Stomach (tissue), 9 donors: ENCODE measurements around the gene BOK. TPM values are rescaled to one million over a fixed set of nuclear protein-coding genes. Genes with fewer than 3 reads are reported as not detected.
"Not testable (repeated sequence)": the region's sequence is repeated elsewhere in the genome, so short reads cannot be mapped to it uniquely, and the experiment has no call there.

ENCODE experiments used
- DNase-seq, 2 donors: peaks; one replicate each; pipeline versions ENCODE4 v3.0.0 to v3.0.0-alpha.2; 2013 to 2019
- H3K27ac ChIP-seq, 5 donors: fragments of 200-600 bp in 4 of 5; sonication (generic) in 4 of 5; one replicate each; pipeline ENCODE4 v1.5.1; 2013 to 2019; ENCODE audit warnings: mild to moderate bottlenecking in 1 of 5, moderate library complexity in 1 of 5
- H3K27me3 ChIP-seq, 3 donors: fragments of 200-600 bp; sonication (generic); one replicate each; pipeline ENCODE4 v1.5.1; 2017 to 2019; ENCODE audit warnings: mixed run types in 1 of 3
- H3K36me3 ChIP-seq, 4 donors: fragments of 200-600 bp; sonication (generic); 1 replicate in 3 of 4; 2 replicates in 1 of 4; pipeline ENCODE4 v1.5.1; 2016 to 2019
- H3K4me1 ChIP-seq, 4 donors: fragments of 200-600 bp; sonication (generic); one replicate each; pipeline ENCODE4 v1.5.1; 2016 to 2019
- H3K4me3 ChIP-seq, 4 donors: fragments of 200-600 bp; sonication (generic) in 3 of 4; one replicate each; pipeline ENCODE4 v1.5.1; 2016 to 2019; ENCODE audit warnings: mild to moderate bottlenecking in 1 of 4
- H3K9me3 ChIP-seq, 4 donors: fragments of 200-600 bp; sonication (generic); one replicate each; pipeline ENCODE4 v1.5.1; 2016 to 2019
- EP300 ChIP-seq: sonication (generic); formaldehyde crosslinking; IDR thresholded peaks from one replicate; pipeline ENCODE4 v1.6.1; 2017; ENCODE audit warnings: antibody characterized with exemption
- POLR2A ChIP-seq, 4 donors: fragments of 450-650 bp; IDR thresholded peaks; one replicate each; pipeline ENCODE4 v1.6.1; 2016; ENCODE audit warnings: antibody characterized with exemption in 4 of 4, control low read depth in 2 of 4, mild to moderate bottlenecking in 1 of 4, moderate library complexity in 1 of 4
- POLR2AphosphoS5 ChIP-seq, 3 donors: sonication (generic); formaldehyde crosslinking; IDR thresholded peaks; one replicate each; pipeline ENCODE4 v1.6.1; 2016; ENCODE audit warnings: antibody characterized with exemption in 3 of 3
- WGBS, 5 donors: extraction: QIAGEN DNeasy Blood & Tissue Kit in 3 of 5; methylation state at CpG; one replicate each; pipeline versions ENCODE4 v1.1.5 to v1.1.7; 2013 to 2018; 5-methylcytosine and 5-hydroxymethylcytosine counted together
- intact Hi-C: fragments of 100-400 bp; cut with DNase I; formaldehyde crosslinking; loops from one replicate; pipeline ENCODE4 v1.15.1; 2023; ENCODE audit warnings: low total_unique reads
- polyA plus RNA-seq, 3 donors: library from polyadenylated mRNA; stranded (reverse); fragments of 200-250 nt; gene quantifications; one replicate each; pipeline ENCODE4 v1.2.3, GENCODE V29; 2013
- total RNA-seq, 5 donors: library from RNA; depleted of rRNA; stranded (reverse); fragments of >200 nt; gene quantifications; one replicate each; pipeline versions ENCODE4 v1.1.0 to v1.2.3, GENCODE V29; 2014 to 2016
- TF ChIP-seq, protein P1 (sequence below), 7 experiments: fragments of 450-650 bp in 4 of 7; fragments of 200-600 bp in 3 of 7; sonication (generic) in 3 of 7; IDR thresholded peaks; one replicate each; pipeline ENCODE4 v1.5.1; 2016 to 2019; ENCODE audit warnings: antibody characterized with exemption in 7 of 7, control low read depth in 2 of 7, mild to moderate bottlenecking in 1 of 7
- donor health status: healthy with polysubstance abuse.
- donor health status: Bipolar disorder and iron deficiency.
- donor health status: healthy.

The BOK gene
- total and polyA plus RNA-seq, 8 donors, result 13.0 to 112 (median 36.1) TPM

- intact Hi-C loops, result no loop called here
- Histone ChIP-seq H3K9me3 (no peaks in the 10 kb centered on the region), H3K36me3 (no peaks in the 10 kb centered on the region), H3K4me3 (no peak overlapping the region), H3K4me1 (peaks cover 0 to 4% (median 0%) of the 10 kb centered on the region in 4 donors), H3K27ac (no peak overlapping the region), H3K27me3 (peaks cover 0 to 38% (median 6%) of the 10 kb centered on the region in 3 donors)
- WGBS, 5 donors, result 64 to 75% (median 73%) methylated on average over 10 to 11 of the region's 11 CpGs
- DNase-seq, result no peak
- no peak for TF ChIP-seq POLR2AphosphoS5 (IDR thresholded peaks at IDR 0.05)
- TF ChIP-seq, protein P1, sequence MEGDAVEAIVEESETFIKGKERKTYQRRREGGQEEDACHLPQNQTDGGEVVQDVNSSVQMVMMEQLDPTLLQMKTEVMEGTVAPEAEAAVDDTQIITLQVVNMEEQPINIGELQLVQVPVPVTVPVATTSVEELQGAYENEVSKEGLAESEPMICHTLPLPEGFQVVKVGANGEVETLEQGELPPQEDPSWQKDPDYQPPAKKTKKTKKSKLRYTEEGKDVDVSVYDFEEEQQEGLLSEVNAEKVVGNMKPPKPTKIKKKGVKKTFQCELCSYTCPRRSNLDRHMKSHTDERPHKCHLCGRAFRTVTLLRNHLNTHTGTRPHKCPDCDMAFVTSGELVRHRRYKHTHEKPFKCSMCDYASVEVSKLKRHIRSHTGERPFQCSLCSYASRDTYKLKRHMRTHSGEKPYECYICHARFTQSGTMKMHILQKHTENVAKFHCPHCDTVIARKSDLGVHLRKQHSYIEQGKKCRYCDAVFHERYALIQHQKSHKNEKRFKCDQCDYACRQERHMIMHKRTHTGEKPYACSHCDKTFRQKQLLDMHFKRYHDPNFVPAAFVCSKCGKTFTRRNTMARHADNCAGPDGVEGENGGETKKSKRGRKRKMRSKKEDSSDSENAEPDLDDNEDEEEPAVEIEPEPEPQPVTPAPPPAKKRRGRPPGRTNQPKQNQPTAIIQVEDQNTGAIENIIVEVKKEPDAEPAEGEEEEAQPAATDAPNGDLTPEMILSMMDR (IDR thresholded peaks at IDR 0.05), result no peak
- TF ChIP-seq EP300, result no peak
- no peak for TF ChIP-seq POLR2A (IDR thresholded peaks at IDR 0.05)
Measured at GRCh38 chr2:241519669-241520068, 38.9 kb upstream of the BOK start.

- H3K36me3 ChIP-seq, result no peaks in the 10 kb centered on the region
- H3K27ac ChIP-seq, result no peak overlapping the region
- peaks cover 0 to 8% (median 0%) of the 10 kb centered on the region in 4 donors for H3K9me3 ChIP-seq
- DNase-seq, result no peak
- H3K4me1 ChIP-seq, result no peaks in the 10 kb centered on the region
- intact Hi-C loops, result no loop called here
- TF ChIP-seq POLR2A (IDR thresholded peaks at IDR 0.05) (no peak), EP300 (no peak), POLR2AphosphoS5 (IDR thresholded peaks at IDR 0.05) (no peak)
- TF ChIP-seq, protein P1 (IDR thresholded peaks at IDR 0.05), result no peak
- H3K4me3 ChIP-seq, result no peak overlapping the region
- H3K27me3 ChIP-seq, result peaks cover 0 to 38% (median 6%) of the 10 kb centered on the region in 3 donors
- 76 to 95% (median 82%) methylated on average over 5 of the region's 5 CpGs for WGBS, 5 donors
Measured at GRCh38 chr2:241522477-241522876, 36.1 kb upstream of the BOK start.

DNA sequence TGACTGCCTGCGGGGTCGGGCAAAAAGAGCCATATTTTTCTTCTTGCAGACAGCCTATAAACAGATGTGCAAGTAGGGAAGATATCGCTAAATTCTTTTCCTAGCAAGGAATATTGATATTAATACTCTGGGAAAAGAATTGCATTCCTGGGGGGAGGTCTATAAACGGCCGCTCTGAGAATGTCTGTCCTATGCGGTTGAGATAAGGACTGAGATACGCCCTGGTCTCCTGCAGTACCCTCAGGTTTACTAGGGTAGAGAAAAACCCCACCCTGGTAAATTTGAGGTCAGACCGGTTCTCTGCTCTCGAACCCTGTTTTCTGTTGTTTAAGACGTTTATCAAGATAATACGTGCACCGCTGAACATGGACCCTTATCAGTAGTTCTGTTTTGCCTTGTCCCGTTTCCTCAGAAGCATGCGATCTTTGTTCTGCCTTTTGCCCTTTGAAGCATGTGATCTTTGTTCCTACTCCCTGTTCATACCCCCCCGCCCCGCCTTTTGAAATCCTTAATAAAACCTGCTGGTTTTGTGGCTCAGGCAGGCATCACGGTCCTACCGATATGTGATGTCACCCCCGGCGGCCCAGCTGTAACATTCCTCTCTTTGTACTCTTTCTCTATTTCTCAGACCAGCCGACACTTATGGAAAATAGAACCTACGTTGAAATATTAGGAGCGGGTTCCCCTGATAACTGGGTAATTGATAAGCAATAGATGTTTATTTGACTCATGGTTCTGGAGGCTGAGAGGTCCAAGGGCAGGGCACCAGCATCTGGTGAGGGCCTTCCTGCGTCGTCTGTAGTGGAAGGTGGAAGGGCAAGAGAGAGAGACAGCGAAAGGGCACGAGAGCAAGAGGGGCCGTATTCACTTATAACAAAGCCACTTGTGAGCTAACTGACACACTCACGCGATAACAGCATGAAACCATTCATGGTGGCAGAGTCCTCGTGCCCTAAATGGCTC lies 32.4 kb upstream of the BOK start:
- H3K4me1 ChIP-seq, DNase-seq, H3K36me3 ChIP-seq, H3K9me3 ChIP-seq, H3K4me3 ChIP-seq, H3K27ac ChIP-seq, intact Hi-C loops: not testable (repeated sequence)
- H3K27me3 ChIP-seq, result peaks cover 0 to 21% (median 0%) of the 10 kb centered on the region in 3 donors
- WGBS, 5 donors, result 80 to 84% (median 84%) methylated on average over 31 of the region's 31 CpGs

DNA sequence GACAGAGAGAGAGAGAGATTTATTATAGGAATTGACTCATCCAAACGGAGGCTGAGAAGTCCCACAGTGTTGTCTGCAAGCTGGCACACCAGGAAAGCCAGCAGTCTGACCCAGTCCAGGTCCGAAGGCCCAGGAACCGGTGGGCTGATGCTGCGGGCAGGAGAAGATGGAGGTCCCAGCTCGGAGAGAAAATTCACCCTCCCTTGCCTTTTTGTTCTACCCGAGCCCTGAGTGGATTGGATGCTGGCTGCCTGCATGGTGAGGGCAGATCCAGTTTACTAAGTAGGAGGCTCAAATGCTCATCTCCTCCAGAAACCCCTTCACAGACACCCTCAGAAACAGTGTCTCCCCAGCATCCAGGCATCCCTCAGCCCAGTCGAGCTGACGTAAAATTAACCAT lies 28.0 kb upstream of the BOK start:
- DNase-seq, result no peak
- Histone ChIP-seq H3K27ac (no peak overlapping the region), H3K4me3 (no peak overlapping the region), H3K4me1 (no peaks in the 10 kb centered on the region), H3K36me3 (no peaks in the 10 kb centered on the region), H3K9me3 (peaks cover 0 to 8% (median 0%) of the 10 kb centered on the region in 4 donors), H3K27me3 (peaks cover 0 to 5% (median 0%) of the 10 kb centered on the region in 3 donors)
- 72 to 79% (median 77%) methylated on average over 8 of the region's 8 CpGs for WGBS, 5 donors
- TF ChIP-seq, protein P1 (IDR thresholded peaks at IDR 0.05), result no peak
- TF ChIP-seq POLR2A (IDR thresholded peaks at IDR 0.05) (no peak), EP300 (no peak), POLR2AphosphoS5 (IDR thresholded peaks at IDR 0.05) (no peak)
- intact Hi-C loops, result no loop called here
